PC-3 (cell line): ENCODE measurements around the gene RASL10A. TPM values are rescaled to one million over a fixed set of nuclear protein-coding genes. Genes with fewer than 3 reads are reported as not detected.

ENCODE experiments used
- ATAC-seq: fragments of 200-7000 bp; cut with Tn5 transposase; 2 replicates; pipeline ENCODE4 v1.9.1; 2020; ENCODE audit warnings: mild to moderate bottlenecking, moderate library complexity
- BruUV-seq: library from RNA; stranded (reverse); fragments of 400-500 nt; replicated peaks from 2 replicates; lab custom pipeline; 2021; lab: Mats Ljungman, UMichigan
- CTCF ChIA-PET: fragments of 300-600 bp; sonication (Branson Sonifier 250); formaldehyde crosslinking; loops from one replicate; lab custom pipeline; 2022; ENCODE audit warnings: antibody characterized with exemption; lab: Charles Lee
- POLR2A ChIA-PET: fragments of 300-600 bp; sonication (Branson Sonifier 250); formaldehyde crosslinking; loops from one replicate; lab custom pipeline; 2022; ENCODE audit warnings: antibody characterized with exemption; ENCODE audit not compliant: unreplicated experiment; lab: Charles Lee
- DNase-seq: peaks from one replicate; pipeline ENCODE4 v3.0.0-alpha.2; 2015
- H2AFZ ChIP-seq: fragments of 300-600 bp; sonication (generic); 2 replicates; pipeline ENCODE4 v1.6.0; 2016; ENCODE audit warnings: antibody characterized with exemption, low read length
- H3F3A ChIP-seq: fragments of 300-600 bp; sonication (generic); one replicate; pipeline ENCODE4 v1.6.0; 2017; ENCODE audit warnings: antibody characterized with exemption, low read length, control low read depth, mild to moderate bottlenecking; ENCODE audit not compliant: unreplicated experiment
- H3K27ac ChIP-seq: fragments of 300-600 bp; sonication (generic); 2 replicates; pipeline ENCODE4 v1.5.1; 2016; ENCODE audit warnings: mild to moderate bottlenecking, low read length
- H3K27me3 ChIP-seq: fragments of 300-600 bp; sonication (generic); 2 replicates; pipeline ENCODE4 v1.6.1; 2016; ENCODE audit warnings: low read length, mixed read lengths
- H3K36me3 ChIP-seq: fragments of 300-600 bp; sonication (generic); 2 replicates; pipeline ENCODE4 v1.6.1; 2016; ENCODE audit warnings: low read depth, mixed run types, low read length, mixed read lengths
- H3K4me1 ChIP-seq: fragments of 300-600 bp; sonication (generic); 2 replicates; pipeline ENCODE4 v1.5.1; 2016; ENCODE audit warnings: low read length; ENCODE audit not compliant: insufficient read depth
- H3K4me2 ChIP-seq: fragments of 300-600 bp; sonication (generic); 2 replicates; pipeline ENCODE4 v1.6.0; 2016; ENCODE audit warnings: low read length
- H3K4me3 ChIP-seq: fragments of 300-600 bp; sonication (generic); 2 replicates; pipeline ENCODE4 v1.5.1; 2016; ENCODE audit warnings: mild to moderate bottlenecking, low read length, mixed read lengths
- H3K79me2 ChIP-seq: fragments of 300-600 bp; sonication (generic); 2 replicates; pipeline ENCODE4 v1.6.1; 2017; ENCODE audit warnings: low read length, mixed read lengths
- H3K9ac ChIP-seq: fragments of 300-600 bp; sonication (generic); 2 replicates; pipeline ENCODE4 v1.6.0; 2016; ENCODE audit warnings: mild to moderate bottlenecking, low read length
- H3K9me2 ChIP-seq: fragments of 300-600 bp; sonication (generic); replicated peaks from 2 replicates; pipeline ENCODE4 v1.6.1; 2016; ENCODE audit warnings: mixed run types, low read length, mixed read lengths
- H3K9me3 ChIP-seq: fragments of 300-600 bp; sonication (generic); 2 replicates; pipeline ENCODE4 v1.6.1; 2016; ENCODE audit warnings: low read length, mixed read lengths
- H4K20me1 ChIP-seq: fragments of 300-600 bp; sonication (generic); 2 replicates; pipeline ENCODE4 v1.6.1; 2016; ENCODE audit warnings: low read length, mixed read lengths
- CTCF ChIP-seq: fragments of 300-600 bp; sonication (generic); conservative IDR thresholded peaks from 2 replicates; pipeline ENCODE4 v1.5.1; 2017; ENCODE audit warnings: antibody characterized with exemption, low read depth, mild to moderate bottlenecking, low read length
- EZH2 ChIP-seq: fragments of 300-600 bp; sonication (generic); IDR thresholded peaks from one replicate; pipeline ENCODE4 v1.6.1; 2017; ENCODE audit warnings: antibody characterized with exemption, mild to moderate bottlenecking, low read length; ENCODE audit not compliant: unreplicated experiment
- EZH2phosphoT487 ChIP-seq: fragments of 300-600 bp; sonication (generic); IDR thresholded peaks from 2 replicates; pipeline ENCODE4 v1.6.1; 2018; ENCODE audit warnings: mild to moderate bottlenecking, antibody characterized with exemption, low read length, borderline replicate concordance
- intact Hi-C: fragments of 100-400 bp; cut with micrococcal nuclease; formaldehyde crosslinking; loops from 2 replicates; pipeline ENCODE4 v1.9.0; 2023
- total RNA-seq: library from RNA; depleted of rRNA; stranded (reverse); fragments of >200 nt; gene quantifications from 2 replicates; pipeline ENCODE4 v1.2.3, GENCODE V29; 2014

Gene RASL10A
- total RNA-seq, 1 experiment from 2014 or later = not detected

- Histone ChIP-seq H3K27me3 (no peaks in the 10 kb centered on the region), H3K79me2 (no peaks in the 10 kb centered on the region), H3F3A (peaks cover 7% of the 10 kb centered on the region), H4K20me1 (no peaks in the 10 kb centered on the region; the same call in 1 of the 2 replicates), H2AFZ (no peak overlapping the region), H3K9me2 (no peaks in the 10 kb centered on the region), H3K36me3 (peaks cover 53% of the 10 kb centered on the region), H3K4me3 (no peak overlapping the region), H3K9me3 (no peaks in the 10 kb centered on the region), H3K9ac (no peak overlapping the region), H3K4me2 (peak overlapping the region; percentile 53; the same call in 1 of the 2 replicates), H3K27ac (peak overlapping the region; percentile 90), H3K4me1 (peaks cover 48% of the 10 kb centered on the region)
- ChIA-PET CTCF (no interaction called here), POLR2A (no interaction called here)
- no peak for TF ChIP-seq CTCF
- TF ChIP-seq EZH2 = no peak
- TF ChIP-seq EZH2phosphoT487 = no peak
- DNase-seq (peak; percentile 96), ATAC-seq (peak; percentile 70)
- intact Hi-C loops = no loop called here
- no TSS peak for BruUV-seq
Measured at GRCh38 chr22:29344137-29344536, 28.6 kb upstream of the RASL10A start.

- H3K27ac ChIP-seq = peak overlapping the region; percentile 90
- BruUV-seq = no TSS peak
- no peak overlapping the region for H2AFZ ChIP-seq
- no peaks in the 10 kb centered on the region; the same call in 1 of the 2 replicates for H4K20me1 ChIP-seq
- peak overlapping the region; percentile 53 for H3K9ac ChIP-seq
- ATAC-seq = no peak
- intact Hi-C loops = no loop called here
- peak; percentile 47 for DNase-seq
- no peaks in the 10 kb centered on the region for H3K9me3 ChIP-seq
- H3F3A ChIP-seq = peaks cover 7% of the 10 kb centered on the region
- no peaks in the 10 kb centered on the region for H3K79me2 ChIP-seq
- TF ChIP-seq CTCF = no peak
- no peak for TF ChIP-seq EZH2
- no peak for TF ChIP-seq EZH2phosphoT487
- no peak overlapping the region for H3K4me3 ChIP-seq
- H3K36me3 ChIP-seq = peaks cover 55% of the 10 kb centered on the region
- no peaks in the 10 kb centered on the region for H3K27me3 ChIP-seq
- ChIA-PET CTCF (no interaction called here), POLR2A (no interaction called here)
- H3K9me2 ChIP-seq = no peaks in the 10 kb centered on the region
- peaks cover 46% of the 10 kb centered on the region for H3K4me1 ChIP-seq
- H3K4me2 ChIP-seq = peak overlapping the region; percentile 53; the same call in 1 of the 2 replicates
Measured at GRCh38 chr22:29343313-29343805, 27.9 kb upstream of the RASL10A start.

- TF ChIP-seq EZH2 = no peak
- TF ChIP-seq CTCF = no peak
- TF ChIP-seq EZH2phosphoT487 = no peak
- no peaks in the 10 kb centered on the region for H3K9me3 ChIP-seq
- peaks cover 49% of the 10 kb centered on the region for H3K36me3 ChIP-seq
- H3K27me3 ChIP-seq = no peaks in the 10 kb centered on the region
- ATAC-seq = no peak
- H3K9ac ChIP-seq = peak overlapping the region; percentile 53; the same call in 1 of the 2 replicates
- no peaks in the 10 kb centered on the region; the same call in 1 of the 2 replicates for H4K20me1 ChIP-seq
- H2AFZ ChIP-seq = no peak overlapping the region
- intact Hi-C loops = no loop called here
- ChIA-PET POLR2A (no interaction called here), CTCF (no interaction called here)
- H3K27ac ChIP-seq = peak overlapping the region; percentile 90
- no peak for DNase-seq
- BruUV-seq = no TSS peak
- no peaks in the 10 kb centered on the region for H3K9me2 ChIP-seq
- H3K4me2 ChIP-seq = no peak overlapping the region
- H3K79me2 ChIP-seq = no peaks in the 10 kb centered on the region
- H3K4me1 ChIP-seq = peaks cover 44% of the 10 kb centered on the region
- H3K4me3 ChIP-seq = no peak overlapping the region
- peaks cover 7% of the 10 kb centered on the region for H3F3A ChIP-seq
Measured at GRCh38 chr22:29342577-29343312, 27.2 kb upstream of the RASL10A start.
